Right lung (tissue), 5 donors: ENCODE data around the gene CIPC. TPM values are rescaled to one million over a fixed set of nuclear protein-coding genes. Genes with fewer than 3 reads are reported as not detected.
A peak's percentile ranks its signal among the peaks of the same experiment; 100 is the strongest.

Experiments
- DNase-seq, 2 donors: peaks; one replicate each; pipeline ENCODE4 v3.0.0-alpha.2; 2013
- polyA plus RNA-seq, 5 donors: library from polyadenylated mRNA; unstranded; fragments of 120-200 nt; gene quantifications; one replicate each; pipeline versions ENCODE4 v1.2.1 to v1.2.3, GENCODE V29; 2013; ENCODE audit warnings: inconsistent platforms in 1 of 5, low replicate concordance in 1 of 5; ENCODE audit not compliant: insufficient read length in 5 of 5, insufficient read depth in 1 of 5

CIPC gene
- polyA plus RNA-seq, 5 donors, result 19.0 to 26.0 (median 24.6) TPM

DNA sequence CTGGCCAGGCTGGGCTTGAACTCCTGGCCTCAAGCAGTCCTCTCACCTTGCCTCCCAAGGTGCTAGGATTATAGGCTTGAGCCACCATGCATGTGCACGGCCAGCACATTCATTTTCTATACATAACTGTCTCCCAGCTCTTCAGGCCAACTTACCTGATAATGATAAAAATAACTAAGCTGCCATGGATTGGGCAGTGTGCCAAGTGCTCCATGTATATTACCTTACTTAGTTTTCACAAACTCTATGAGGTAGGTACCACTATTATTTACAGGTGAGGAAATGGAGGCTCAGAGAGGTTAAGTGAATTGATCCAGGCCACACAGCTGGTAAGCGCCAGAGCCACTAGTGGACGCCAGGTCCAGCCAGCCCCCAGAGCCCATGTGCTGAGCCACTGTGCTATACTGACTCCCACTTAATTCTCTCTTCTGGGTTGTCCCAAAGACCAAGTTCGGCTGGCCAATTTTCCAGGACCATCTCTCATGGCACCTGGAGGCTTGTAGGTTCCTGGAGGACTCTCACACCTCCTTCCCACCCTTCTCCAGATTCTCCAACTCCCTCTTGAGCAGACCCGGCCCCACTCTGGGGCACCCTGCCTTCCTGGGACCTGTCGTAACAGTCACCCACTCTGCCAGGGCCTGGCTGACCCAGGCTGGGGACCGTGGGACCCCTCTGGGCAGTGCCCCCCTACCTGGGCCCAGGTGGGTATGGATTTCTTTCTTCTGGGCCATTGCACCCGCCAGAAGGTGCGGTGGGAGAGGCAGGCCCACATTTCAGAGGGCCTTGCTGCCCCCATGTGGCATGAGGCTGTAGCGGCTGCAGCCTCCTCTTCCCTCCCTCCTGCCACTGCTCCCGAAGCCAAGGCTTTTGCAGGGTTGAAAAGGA is 30.2 kb upstream of the CIPC start:
- DNase-seq, result peak; percentile 53 to 63

DNA sequence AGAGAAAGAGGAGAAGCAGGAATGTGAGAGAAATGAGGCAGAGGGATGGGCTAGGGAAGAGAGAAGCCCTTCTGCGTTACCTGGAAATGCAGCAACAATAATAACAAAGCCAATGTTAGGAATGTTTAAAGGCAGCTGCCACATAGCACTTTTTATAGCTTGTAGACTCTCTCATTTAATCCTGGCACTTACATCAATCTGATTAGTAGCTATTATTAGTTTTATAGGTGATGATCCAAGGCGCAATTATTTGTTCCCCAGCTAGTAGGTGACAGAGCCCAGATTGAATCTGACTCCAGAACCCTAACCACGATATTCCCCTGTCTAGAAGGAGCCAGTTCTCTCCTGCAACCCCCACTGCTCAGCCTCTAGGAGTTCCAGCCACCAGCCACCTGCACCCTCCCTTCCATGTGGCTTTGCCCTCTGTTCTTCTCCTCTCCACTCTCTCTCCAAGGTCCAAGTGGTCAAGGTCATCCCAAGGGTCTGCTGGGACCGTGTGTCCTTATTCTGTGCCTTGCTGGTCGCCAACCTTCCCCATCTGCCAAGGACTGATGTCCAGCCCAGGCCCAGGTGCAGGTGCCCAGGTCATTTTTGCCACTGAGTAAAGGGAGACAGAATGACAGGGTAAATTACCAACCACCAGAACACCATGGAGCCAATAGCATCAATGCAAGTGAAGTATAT is 29.4 kb upstream of the CIPC start:
- no peak for DNase-seq

DNA sequence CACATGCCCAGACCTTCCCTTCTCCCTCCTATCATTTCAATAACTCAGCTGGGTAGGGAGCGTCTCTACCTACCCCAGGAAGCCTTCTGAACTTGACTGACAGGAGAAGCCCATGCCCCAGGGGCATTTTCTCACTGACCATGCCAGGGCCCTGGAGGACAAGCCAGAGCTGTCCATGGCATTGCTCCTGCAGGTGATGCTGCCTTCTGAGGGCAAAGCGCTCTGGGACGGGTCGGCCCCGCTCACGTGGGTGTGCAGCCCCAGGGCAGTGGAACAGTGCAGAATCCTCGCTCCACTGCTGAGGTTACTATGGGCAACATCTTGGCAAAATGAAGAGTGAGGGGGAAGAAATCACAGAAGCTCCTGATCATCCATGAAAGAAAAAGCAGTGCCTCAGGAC is 28.5 kb upstream of the CIPC start:
- no peak for DNase-seq

GRCh38 chr14:77071938-77072388 is 26.1 kb upstream of the CIPC start:
- DNase-seq, result no peak

- no peak for DNase-seq
Observed at GRCh38 chr14:77074969-77075368, 23.1 kb upstream of the CIPC start.

DNA sequence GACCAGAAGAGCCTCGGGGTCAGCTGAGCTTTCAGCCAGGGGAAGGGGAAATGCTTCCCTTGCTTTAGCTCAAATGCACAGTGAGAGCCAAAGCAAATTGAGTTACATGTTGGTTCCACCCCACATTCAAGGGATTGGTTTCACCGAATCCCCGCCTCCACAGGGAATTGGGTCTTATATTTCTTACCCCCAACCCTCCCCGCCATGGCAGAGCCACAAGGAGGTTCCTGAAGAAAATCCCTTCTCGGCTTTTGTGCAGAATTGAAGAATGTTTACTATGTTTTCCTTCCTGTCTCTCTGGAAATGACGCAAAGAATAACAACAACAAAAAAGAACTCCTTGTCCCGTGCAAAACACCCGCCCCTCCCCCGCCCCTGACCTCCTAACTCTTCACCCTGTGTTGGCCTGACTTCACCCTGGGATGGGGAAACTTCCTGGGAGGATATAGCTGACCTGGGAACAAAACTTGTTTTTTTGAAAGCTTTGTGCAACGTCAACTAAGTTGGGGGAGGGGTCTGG is 21.9 kb upstream of the CIPC start:
- peak; percentile 78 to 80 for DNase-seq

DNA sequence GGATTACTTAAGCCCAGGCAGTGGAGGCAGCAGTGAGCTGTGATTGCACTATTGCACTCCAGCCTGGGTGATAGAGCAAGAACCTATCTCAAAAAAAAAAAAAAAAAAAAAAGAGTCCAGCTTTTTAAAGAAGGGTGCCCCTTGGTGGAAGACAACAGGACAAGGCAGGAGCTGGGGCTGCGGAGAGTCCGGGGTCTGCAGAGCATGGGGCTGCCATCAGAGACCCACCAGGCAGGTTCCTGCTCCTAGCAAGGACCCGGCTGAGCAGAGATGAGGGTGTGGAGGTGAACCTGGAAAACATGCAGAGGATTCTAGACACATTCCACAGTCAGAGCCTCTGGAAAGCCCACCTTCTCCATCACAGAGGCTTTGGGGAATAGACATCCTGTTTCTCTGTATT is 21.0 kb upstream of the CIPC start:
- no peak for DNase-seq

DNA sequence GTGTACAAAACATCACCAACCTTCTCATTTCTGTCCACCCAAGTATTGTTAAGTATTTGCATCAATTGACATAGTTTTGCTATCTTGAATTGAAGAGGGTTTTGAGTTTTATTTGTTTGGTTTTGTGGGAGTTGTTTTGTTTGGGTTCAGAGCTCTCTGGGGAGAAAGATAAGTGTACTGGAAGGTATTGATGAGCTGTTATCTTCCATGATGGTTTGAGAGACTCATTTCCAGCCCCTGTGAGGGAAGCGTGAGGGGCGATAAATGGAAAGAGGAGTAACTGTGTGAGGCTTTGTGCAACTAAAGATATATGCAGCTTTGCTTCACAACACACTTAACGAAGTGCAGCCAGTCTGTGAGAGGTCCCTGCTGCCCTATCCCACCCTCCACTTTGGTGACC is 15.7 kb upstream of the CIPC start:
- DNase-seq, result no peak

- DNase-seq, result no peak
Observed at GRCh38 chr14:77083082-77083481, 15.0 kb upstream of the CIPC start.

DNA sequence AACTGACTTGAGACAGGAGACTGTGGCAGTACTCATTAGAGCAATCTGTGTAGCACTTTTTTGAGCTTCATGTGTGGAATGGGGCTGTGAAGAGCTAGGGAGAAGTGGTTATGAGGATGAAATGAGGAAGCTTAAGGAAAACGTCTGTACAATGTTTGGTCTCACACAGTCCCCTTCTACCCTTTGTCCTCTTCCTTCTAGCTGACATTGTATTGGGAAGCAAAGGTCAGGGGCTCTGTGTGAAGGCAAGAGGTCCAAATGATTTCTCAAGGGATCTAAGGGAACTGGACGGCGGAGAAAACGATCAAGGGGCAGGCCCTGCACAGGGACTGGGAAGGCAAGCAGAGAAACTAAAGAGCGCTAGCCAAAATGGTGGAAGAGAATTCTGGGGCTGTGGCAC is 13.1 kb upstream of the CIPC start:
- DNase-seq, result no peak

DNA sequence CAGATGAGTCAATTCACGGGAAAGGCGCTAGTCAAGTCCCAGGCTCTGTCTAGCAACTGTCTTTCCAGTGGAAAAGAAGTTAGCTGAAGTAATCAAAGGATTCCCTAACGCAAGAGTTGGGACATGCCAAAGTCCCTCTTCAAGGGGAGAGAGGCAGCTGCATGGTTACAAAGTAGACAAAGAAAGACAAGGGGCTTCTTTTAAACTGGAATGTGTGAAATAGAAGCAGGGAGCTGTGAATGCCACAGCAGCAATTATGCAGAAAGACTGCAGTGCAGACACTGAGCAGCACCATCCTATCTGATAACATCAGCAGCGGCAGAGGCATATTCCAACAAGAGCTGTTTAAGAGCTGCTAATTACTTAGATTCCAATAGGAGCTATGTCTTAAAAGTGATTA is 12.5 kb upstream of the CIPC start:
- DNase-seq, result no peak

GRCh38 chr14:77086017-77086727 is 11.9 kb upstream of the CIPC start:
- no peak for DNase-seq

GRCh38 chr14:77086951-77087350 is 11.1 kb upstream of the CIPC start:
- no peak for DNase-seq

DNA sequence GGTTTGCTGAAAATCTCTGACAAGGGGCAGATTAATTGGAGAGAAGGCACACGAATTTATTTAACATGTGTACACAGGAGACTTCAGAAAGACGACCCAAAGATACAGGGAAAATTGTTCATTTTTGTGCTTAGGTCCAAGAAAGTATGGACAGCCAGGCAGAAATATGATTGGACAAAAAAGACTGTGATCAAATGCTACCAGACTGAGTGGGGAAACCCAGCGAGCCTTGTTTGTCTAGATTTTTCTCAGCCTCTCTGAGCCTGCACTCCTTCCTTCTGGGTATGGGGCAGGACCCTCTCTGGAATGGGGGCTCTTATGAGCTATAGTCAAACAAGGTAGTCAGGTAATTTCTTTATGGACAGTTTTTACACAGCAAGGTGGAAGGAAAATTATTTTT is 10.4 kb upstream of the CIPC start:
- no peak for DNase-seq

- peak; percentile 70 to 73 for DNase-seq
Observed at GRCh38 chr14:77088219-77088618, 9.8 kb upstream of the CIPC start.

DNA sequence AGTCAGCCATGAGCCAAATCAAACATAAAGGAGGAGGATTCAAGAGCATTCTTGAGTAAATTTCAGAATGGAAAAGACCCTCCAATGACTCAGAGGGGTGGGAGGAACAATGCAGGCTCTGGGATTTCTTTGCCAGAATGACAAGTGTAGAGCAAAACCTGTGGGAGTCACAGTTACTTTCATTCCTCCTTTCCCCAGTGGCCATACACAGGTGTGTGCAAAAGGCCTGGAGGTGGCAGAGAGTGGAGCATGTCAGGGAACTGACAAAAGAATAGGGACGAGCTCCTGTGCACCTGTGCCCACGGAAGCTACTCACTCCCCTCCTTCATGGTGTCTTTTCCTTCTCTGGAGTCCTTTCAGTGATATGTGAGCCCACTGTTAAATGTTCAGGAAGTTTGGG is 9.4 kb upstream of the CIPC start:
- no peak for DNase-seq

GRCh38 chr14:77091518-77091917 is 6.5 kb upstream of the CIPC start:
- DNase-seq, result no peak

DNA sequence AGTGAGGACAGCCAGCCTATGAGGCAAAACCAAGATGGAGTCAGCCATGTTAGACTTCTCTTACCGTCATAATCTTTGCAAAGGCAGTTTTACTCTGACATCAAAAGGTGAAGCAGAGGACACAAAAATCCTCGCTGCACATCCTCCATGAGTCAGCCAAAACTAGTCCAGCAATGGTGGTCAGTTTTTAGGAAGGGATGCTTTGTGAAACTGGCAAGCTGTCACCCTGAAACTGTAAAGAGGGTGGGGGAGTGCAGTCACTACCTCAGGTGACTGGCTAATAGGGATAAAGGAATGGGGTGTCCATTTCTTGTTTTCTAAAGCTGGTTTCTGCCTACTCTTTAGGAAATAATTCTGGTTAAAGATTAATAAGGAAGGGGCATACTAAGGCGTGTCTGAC is 5.4 kb upstream of the CIPC start:
- DNase-seq, result no peak

DNA sequence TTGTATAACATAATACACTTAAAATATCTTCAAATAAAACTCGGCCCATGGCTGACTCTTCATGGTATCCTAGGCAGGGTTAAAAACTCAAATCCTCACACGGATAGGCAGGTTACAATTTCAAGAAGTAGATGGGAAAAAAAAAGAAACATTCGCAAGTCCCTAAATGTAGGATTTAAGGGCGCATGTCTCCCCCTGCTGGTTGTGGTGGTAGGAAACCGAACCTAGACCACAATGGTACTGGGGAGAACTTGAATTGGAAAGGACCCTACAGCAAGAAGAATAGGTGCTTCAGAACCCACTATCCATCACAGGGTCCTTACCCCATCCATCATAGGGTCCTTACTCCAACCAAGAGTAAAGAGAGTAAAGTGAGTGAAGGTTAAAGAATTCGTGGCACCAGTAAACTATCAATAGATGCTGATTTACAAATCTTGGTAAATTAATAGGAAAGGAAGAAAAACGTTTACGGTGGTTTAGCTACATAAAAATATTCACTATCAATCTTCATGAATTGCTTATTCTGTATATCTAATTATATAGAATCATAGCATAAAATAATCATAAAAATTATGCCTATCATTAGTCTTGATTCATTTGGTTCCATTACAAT is 3.3 kb upstream of the CIPC start:
- DNase-seq, result peak; percentile 51 to 70

DNA sequence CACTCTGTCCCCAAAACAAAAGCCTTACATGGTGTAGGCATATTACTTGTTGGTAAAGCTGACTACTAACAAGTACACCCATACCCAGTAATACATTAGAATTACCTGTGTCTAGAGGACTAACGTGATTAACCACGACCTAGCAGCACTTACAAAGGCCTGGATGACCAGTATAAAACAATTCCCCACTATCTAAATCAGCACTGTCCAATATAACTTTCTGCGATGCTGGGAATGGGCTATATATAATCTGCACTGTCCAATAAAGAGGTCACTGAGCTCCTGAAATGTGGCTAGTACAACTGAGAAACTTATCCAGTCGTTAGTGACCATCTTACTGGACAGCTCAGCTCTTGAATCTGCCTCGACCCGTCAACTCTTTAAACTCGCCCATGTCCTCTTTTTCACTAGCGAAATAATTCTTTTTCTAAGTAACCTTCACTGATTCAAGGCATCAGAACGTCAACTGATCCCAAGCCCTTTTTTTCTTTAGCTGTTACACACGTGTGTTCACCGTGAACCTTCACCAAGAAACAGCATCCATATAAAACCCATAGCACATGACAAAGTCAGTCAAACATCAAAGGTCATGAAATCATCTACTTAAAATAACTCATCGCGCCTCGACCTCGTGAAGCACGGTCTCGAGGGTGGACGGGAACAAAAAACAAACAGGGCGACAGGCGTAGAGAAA is 905 bp upstream of the CIPC start:
- peak in 1 of 2 donors; percentile 68 for DNase-seq
